ENCODE results near the gene DHX34.
"Not testable (repeated sequence)": the region's sequence is repeated elsewhere in the genome, so short reads cannot be mapped to it uniquely, and the experiment has no call there.

The DHX34 gene

GRCh38 chr19:47398707-47399597 is 49.8 kb downstream of the DHX34 start:
- DNase-seq: no peak

- DNase-seq: no peak
Observed at GRCh38 chr19:47402504-47402903, 53.4 kb downstream of the DHX34 start.

GRCh38 chr19:47404334-47405196 is 55.5 kb downstream of the DHX34 start:
- no peak for DNase-seq

GRCh38 chr19:47405197-47405550 is 56.1 kb downstream of the DHX34 start:
- DNase-seq: no peak

- no peak for DNase-seq
Observed at GRCh38 chr19:47405854-47406417, 56.8 kb downstream of the DHX34 start.

GRCh38 chr19:47406711-47407416 is 57.7 kb downstream of the DHX34 start:
- DNase-seq: no peak

- DNase-seq: no peak
Observed at GRCh38 chr19:47407417-47407774, 58.3 kb downstream of the DHX34 start.

GRCh38 chr19:47408156-47408938 is 59.2 kb downstream of the DHX34 start:
- no peak for DNase-seq

- DNase-seq: no peak
Observed at GRCh38 chr19:47411101-47411500, 62.0 kb downstream of the DHX34 start.

- DNase-seq: not testable (repeated sequence)
Observed at GRCh38 chr19:47411696-47412095, 62.6 kb downstream of the DHX34 start.

GRCh38 chr19:47413941-47414340 is 64.8 kb downstream of the DHX34 start:
- DNase-seq: no peak

GRCh38 chr19:47414469-47414868 is 65.4 kb downstream of the DHX34 start:
- no peak for DNase-seq

GRCh38 chr19:47415953-47416642 is 67.0 kb downstream of the DHX34 start:
- no peak for DNase-seq

- no peak for DNase-seq
Observed at GRCh38 chr19:47416643-47416985, 67.5 kb downstream of the DHX34 start.

GRCh38 chr19:47417107-47417745 is 68.1 kb downstream of the DHX34 start:
- DNase-seq: no peak

GRCh38 chr19:47417746-47418691 is 68.9 kb downstream of the DHX34 start:
- no peak for DNase-seq

GRCh38 chr19:47418692-47419029 is 69.5 kb downstream of the DHX34 start:
- no peak for DNase-seq

GRCh38 chr19:47419030-47419783 is 70.1 kb downstream of the DHX34 start, which contains the start of gene MEIS3:
TSS of gene MEIS3 (minus strand) at chr19:47419527. CDS start at chr19:47419081, 446 bp downstream.
- no peak for DNase-seq

GRCh38 chr19:47419789-47420188 is 70.7 kb downstream of the DHX34 start:
- no peak for DNase-seq
